C4-2B (cell line): ENCODE results near the gene NCBP2.

Experiments
- H3K27ac ChIP-seq: fragments of 450-650 bp; 2 replicates; pipeline ENCODE4 v1.5.1; 2017
- CTCF ChIP-seq: fragments of 450-650 bp; conservative IDR thresholded peaks from 2 replicates; pipeline ENCODE4 v1.5.1; 2017; ENCODE audit warnings: mild to moderate bottlenecking
- ZFX ChIP-seq: fragments of 450-650 bp; IDR thresholded peaks from 2 replicates; pipeline ENCODE4 v1.6.1; 2017

The NCBP2 gene

GRCh38 chr3:196962108-196962929 lies 20.0 kb upstream of the NCBP2 start:
- H3K27ac ChIP-seq: no peak overlapping the region
- no peak for TF ChIP-seq CTCF
- no peak for TF ChIP-seq ZFX

- H3K27ac ChIP-seq: no peak overlapping the region
- TF ChIP-seq ZFX (no peak), CTCF (no peak)
Measured at GRCh38 chr3:196954832-196955231, 12.5 kb upstream of the NCBP2 start.

- no peak for TF ChIP-seq ZFX
- no peak for TF ChIP-seq CTCF
Measured at GRCh38 chr3:196951371-196951770, 9.0 kb upstream of the NCBP2 start.

GRCh38 chr3:196949750-196950149 lies 7.4 kb upstream of the NCBP2 start:
- no peak overlapping the region for H3K27ac ChIP-seq
- TF ChIP-seq CTCF: no peak
- no peak for TF ChIP-seq ZFX

More at GRCh38 chr3:196951371-196951770, 9.0 kb upstream of the NCBP2 start:
- no peak overlapping the region for H3K27ac ChIP-seq

- TF ChIP-seq CTCF (no peak), ZFX (no peak)
- H3K27ac ChIP-seq: no peak overlapping the region
Measured at GRCh38 chr3:196949285-196949619, 6.9 kb upstream of the NCBP2 start.

GRCh38 chr3:196948442-196949284 lies 6.3 kb upstream of the NCBP2 start:
- no peak for TF ChIP-seq CTCF
- TF ChIP-seq ZFX: no peak

GRCh38 chr3:196947860-196948441 lies 5.6 kb upstream of the NCBP2 start:
- no peak for TF ChIP-seq ZFX
- TF ChIP-seq CTCF: no peak; the same call in 1 of the 2 replicates
- H3K27ac ChIP-seq: no peak overlapping the region

More at GRCh38 chr3:196948442-196949284, 6.3 kb upstream of the NCBP2 start:
- H3K27ac ChIP-seq: no peak overlapping the region
